Neural progenitor cell (in vitro differentiated cells): ENCODE data around the gene KLK4. TPM values are rescaled to one million over a fixed set of nuclear protein-coding genes. Genes with fewer than 3 reads are reported as not detected.

Experiments
- DNase-seq: peaks from one replicate; pipeline ENCODE4 v3.0.0-alpha.2; 2016; ENCODE audit warnings: low spot score
- H2AFZ ChIP-seq: fragments of 200-600 bp; sonication (generic); replicated peaks from 2 replicates; pipeline ENCODE4 v1.6.1; 2016; ENCODE audit warnings: antibody characterized with exemption
- H3F3A ChIP-seq: fragments of 200-600 bp; sonication (generic); 2 replicates; pipeline ENCODE4 v1.6.1; 2016; ENCODE audit warnings: antibody characterized with exemption, low read depth
- H3K27ac ChIP-seq: fragments of 200-600 bp; sonication (generic); 2 replicates; pipeline ENCODE4 v1.5.1; 2016; ENCODE audit warnings: mild to moderate bottlenecking
- H3K27me3 ChIP-seq: fragments of 200-600 bp; sonication (generic); 2 replicates; pipeline ENCODE4 v1.6.1; 2016; ENCODE audit warnings: mild to moderate bottlenecking, moderate library complexity
- H3K36me3 ChIP-seq: fragments of 200-600 bp; sonication (generic); 2 replicates; pipeline ENCODE4 v1.5.1; 2016
- H3K4me1 ChIP-seq: fragments of 200-600 bp; sonication (generic); 2 replicates; pipeline ENCODE4 v1.6.1; 2016; ENCODE audit warnings: mixed run types
- H3K4me2 ChIP-seq: fragments of 200-600 bp; sonication (generic); 2 replicates; pipeline ENCODE4 v1.6.1; 2016
- H3K4me3 ChIP-seq: fragments of 200-600 bp; sonication (generic); 2 replicates; pipeline ENCODE4 v1.5.1; 2016
- H3K79me2 ChIP-seq: fragments of 200-600 bp; sonication (generic); 2 replicates; pipeline ENCODE4 v1.6.1; 2016; ENCODE audit warnings: low read depth
- H3K9ac ChIP-seq: fragments of 200-600 bp; sonication (generic); 2 replicates; pipeline ENCODE4 v1.6.1; 2016
- H3K9me3 ChIP-seq: fragments of 200-600 bp; sonication (generic); 2 replicates; pipeline ENCODE4 v1.5.1; 2016; ENCODE audit warnings: low read depth
- H4K20me1 ChIP-seq: fragments of 200-600 bp; sonication (generic); 2 replicates; pipeline ENCODE4 v1.6.1; 2016; ENCODE audit warnings: low read depth
- H3K27ac Mint-ChIP-seq: 3 replicates; pipeline ENCODE4 v1.8.0; 2021; ENCODE audit warnings: mixed read lengths
- H3K27me3 Mint-ChIP-seq: 2 replicates; pipeline ENCODE4 v1.8.0; 2022; ENCODE audit warnings: low read depth, mild to moderate bottlenecking, inconsistent platforms, moderate library complexity, mixed read lengths; ENCODE audit not compliant: insufficient read depth
- H3K36me3 Mint-ChIP-seq: 3 replicates; pipeline ENCODE4 v1.8.0; 2021; ENCODE audit warnings: mixed read lengths
- H3K4me1 Mint-ChIP-seq: 3 replicates; pipeline ENCODE4 v1.8.0; 2021; ENCODE audit warnings: mixed read lengths
- H3K4me3 Mint-ChIP-seq: 3 replicates; pipeline ENCODE4 v1.8.0; 2021; ENCODE audit warnings: mild to moderate bottlenecking, moderate library complexity, mixed read lengths
- H3K9me3 Mint-ChIP-seq: 3 replicates; pipeline ENCODE4 v1.8.0; 2020; ENCODE audit warnings: mixed read lengths
- CTCF ChIP-seq: fragments of 200-600 bp; sonication (generic); IDR thresholded peaks from 2 replicates; pipeline ENCODE4 v1.5.1; 2017; ENCODE audit warnings: antibody characterized with exemption, mild to moderate bottlenecking
- EZH2 ChIP-seq: fragments of 200-600 bp; sonication (generic); IDR thresholded peaks from 2 replicates; pipeline ENCODE4 v1.6.1; 2017; ENCODE audit warnings: antibody characterized with exemption, mild to moderate bottlenecking, moderate library complexity
- EZH2phosphoT487 ChIP-seq: fragments of 200-600 bp; sonication (generic); IDR thresholded peaks from 2 replicates; pipeline ENCODE4 v1.6.1; 2017; ENCODE audit warnings: antibody characterized with exemption
- total RNA-seq: library from RNA; depleted of rRNA; stranded (reverse); fragments of >200 nt; gene quantifications from 2 replicates; pipeline ENCODE4 v1.2.3, GENCODE V29; 2015; ENCODE audit warnings: low replicate concordance

The KLK4 gene
- total RNA-seq, 1 donor from 2014 or later = not detected

- Histone ChIP-seq H3K9ac (no peak overlapping the region), H3K79me2 (no peaks in the 10 kb centered on the region), H3K9me3 (no peaks in the 10 kb centered on the region), H3K27me3 (peaks cover 96% of the 10 kb centered on the region), H2AFZ (no peak overlapping the region), H3K4me3 (no peak overlapping the region), H3K27ac (no peak overlapping the region), H4K20me1 (no peaks in the 10 kb centered on the region), H3F3A (no peaks in the 10 kb centered on the region), H3K36me3 (no peaks in the 10 kb centered on the region), H3K4me1 (no peaks in the 10 kb centered on the region), H3K4me2 (no peak overlapping the region)
- Mint-ChIP-seq H3K9me3 (no peaks in the 10 kb centered on the region), H3K4me1 (no peaks in the 10 kb centered on the region), H3K27me3 (peaks cover 7% of the 10 kb centered on the region), H3K27ac (no peak overlapping the region), H3K4me3 (no peak overlapping the region), H3K36me3 (no peaks in the 10 kb centered on the region)
- TF ChIP-seq EZH2phosphoT487 (no peak), EZH2 (no peak), CTCF (no peak)
- DNase-seq = no peak
Observed at GRCh38 chr19:50869479-50869878, 41.7 kb downstream of the KLK4 start.

DNA sequence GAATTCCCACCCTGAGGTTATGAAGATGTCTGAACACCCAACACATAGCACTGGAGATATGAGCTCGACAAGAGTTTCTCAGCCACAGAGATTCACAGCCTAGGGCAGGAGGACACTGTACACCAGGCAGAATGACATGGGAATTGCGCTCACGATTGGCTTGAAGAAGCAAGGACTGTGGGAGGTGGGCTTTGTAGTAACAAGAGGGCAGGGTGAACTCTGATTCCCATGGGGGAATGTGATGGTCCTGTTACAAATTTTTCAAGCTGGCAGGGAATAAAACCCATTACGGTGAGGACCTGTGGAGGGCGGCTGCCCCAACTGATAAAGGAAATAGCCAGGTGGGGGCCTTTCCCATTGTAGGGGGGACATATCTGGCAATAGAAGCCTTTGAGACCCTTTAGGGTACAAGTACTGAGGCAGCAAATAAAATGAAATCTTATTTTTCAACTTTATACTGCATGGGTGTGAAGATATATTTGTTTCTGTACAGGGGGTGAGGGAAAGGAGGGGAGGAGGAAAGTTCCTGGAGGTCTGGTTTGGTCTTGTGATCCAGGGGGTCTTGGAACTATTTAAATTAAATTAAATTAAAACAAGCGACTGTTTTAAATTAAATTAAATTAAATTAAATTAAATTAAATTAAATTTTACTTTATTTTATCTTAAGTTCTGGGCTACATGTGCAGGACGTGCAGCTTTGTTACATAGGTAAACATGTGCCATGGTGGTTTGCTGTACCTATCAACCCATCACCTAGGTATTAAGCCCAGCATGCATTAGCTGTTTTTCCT lies 49.5 kb downstream of the KLK4 start:
- H3K4me1 ChIP-seq = no peaks in the 10 kb centered on the region
- no peak overlapping the region for H3K4me3 ChIP-seq
- no peak for DNase-seq
- H3K79me2 ChIP-seq = no peaks in the 10 kb centered on the region
- no peak overlapping the region for H3K4me2 ChIP-seq
- Mint-ChIP-seq H3K36me3 (no peaks in the 10 kb centered on the region), H3K4me3 (no peak overlapping the region), H3K27me3 (peaks cover 20% of the 10 kb centered on the region), H3K9me3 (peaks cover 2% of the 10 kb centered on the region), H3K4me1 (no peaks in the 10 kb centered on the region), H3K27ac (no peak overlapping the region)
- H3K9me3 ChIP-seq = no peaks in the 10 kb centered on the region
- no peak overlapping the region for H3K9ac ChIP-seq
- no peak for TF ChIP-seq CTCF
- TF ChIP-seq EZH2 = no peak
- no peak for TF ChIP-seq EZH2phosphoT487
- no peaks in the 10 kb centered on the region for H3F3A ChIP-seq
- no peak overlapping the region for H3K27ac ChIP-seq
- peaks cover 51% of the 10 kb centered on the region for H3K27me3 ChIP-seq
- no peak overlapping the region for H2AFZ ChIP-seq
- H4K20me1 ChIP-seq = no peaks in the 10 kb centered on the region
- H3K36me3 ChIP-seq = no peaks in the 10 kb centered on the region

DNA sequence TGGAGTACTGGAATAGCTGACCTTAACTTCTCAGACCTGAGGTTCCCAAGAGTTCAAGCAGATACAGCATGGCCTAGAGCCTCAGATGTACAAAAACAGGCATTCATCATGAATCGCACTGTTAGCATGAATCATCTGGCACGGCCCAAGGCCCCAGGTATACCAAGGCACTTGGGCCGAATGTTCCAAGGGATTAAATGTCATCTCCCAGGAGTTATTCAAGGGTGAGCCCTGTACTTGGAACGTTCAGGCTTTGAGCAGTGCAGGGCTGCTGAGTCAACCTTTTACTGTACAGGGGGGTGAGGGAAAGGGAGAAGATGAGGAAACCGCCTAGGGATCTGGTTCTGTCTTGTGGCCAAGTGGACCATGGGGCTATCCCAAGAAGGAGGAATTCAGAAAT lies 50.2 kb downstream of the KLK4 start:
- H3K4me1 Mint-ChIP-seq = no peaks in the 10 kb centered on the region
- peaks cover 46% of the 10 kb centered on the region for H3K27me3 ChIP-seq
- H4K20me1 ChIP-seq = no peaks in the 10 kb centered on the region
- no peak overlapping the region for H3K27ac Mint-ChIP-seq
- DNase-seq = no peak
- no peaks in the 10 kb centered on the region for H3F3A ChIP-seq
- H3K9ac ChIP-seq = no peak overlapping the region
- no peak overlapping the region for H3K4me2 ChIP-seq
- H2AFZ ChIP-seq = no peak overlapping the region
- no peaks in the 10 kb centered on the region for H3K36me3 ChIP-seq
- no peaks in the 10 kb centered on the region for H3K36me3 Mint-ChIP-seq
- TF ChIP-seq EZH2 (no peak), CTCF (no peak), EZH2phosphoT487 (no peak)
- no peaks in the 10 kb centered on the region for H3K4me1 ChIP-seq
- H3K27ac ChIP-seq = no peak overlapping the region
- no peaks in the 10 kb centered on the region for H3K9me3 ChIP-seq
- no peak overlapping the region for H3K4me3 Mint-ChIP-seq
- H3K9me3 Mint-ChIP-seq = peaks cover 2% of the 10 kb centered on the region
- H3K27me3 Mint-ChIP-seq = peaks cover 20% of the 10 kb centered on the region
- no peak overlapping the region for H3K4me3 ChIP-seq
- no peaks in the 10 kb centered on the region for H3K79me2 ChIP-seq
